ENCODE measurements around the gene IFI27L1. TPM values are rescaled to one million over a fixed set of nuclear protein-coding genes. Genes with fewer than 3 reads are reported as not detected.

The IFI27L1 gene
- total RNA-seq, 4 donors from 2014 or later, result 7.1 to 32.8 (median 14.3) TPM

GRCh38 chr14:94144765-94145164 is 63.7 kb downstream of the IFI27L1 start:
- DNase-seq, result no peak
- intact Hi-C loops (cut with DNase I; ENCODE audit: low total_unique reads), result no loop called here
- Histone ChIP-seq H3K4me3 (no peak overlapping the region), H3K36me3 (no peaks in the 10 kb centered on the region), H3K9me3 (no peaks in the 10 kb centered on the region), H3K4me1 (no peaks in the 10 kb centered on the region), H3K27ac (no peak overlapping the region), H3K27me3 (no peaks in the 10 kb centered on the region)
- TF ChIP-seq POLR2A (IDR thresholded peaks at IDR 0.05), result no peak
- no peak for TF ChIP-seq CTCF (IDR thresholded peaks at IDR 0.05)

- TF ChIP-seq CTCF (IDR thresholded peaks at IDR 0.05) (no peak), POLR2A (IDR thresholded peaks at IDR 0.05) (no peak)
- intact Hi-C loops (cut with DNase I; ENCODE audit: low total_unique reads), result no loop called here
- Histone ChIP-seq H3K27me3 (no peaks in the 10 kb centered on the region), H3K4me1 (no peaks in the 10 kb centered on the region), H3K27ac (no peak overlapping the region), H3K9me3 (no peaks in the 10 kb centered on the region), H3K36me3 (no peaks in the 10 kb centered on the region), H3K4me3 (no peak overlapping the region)
- no peak for DNase-seq
Measured at GRCh38 chr14:94145902-94146527, 64.9 kb downstream of the IFI27L1 start.

Other genes with a start within 250 kb of the IFI27L1 start
- gene FAM181A, start 154.0 kb upstream of the IFI27L1 start, total RNA-seq, result under 1 TPM in 1 of 4 donors, not detected in 3; 0.48 TPM
- 10 to 100 TPM; 11.8 to 84.1 (median 21.0) TPM for gene ASB2, start 104.7 kb upstream of the IFI27L1 start, total RNA-seq
- gene CCDC197, start 84.0 kb upstream of the IFI27L1 start, total RNA-seq, result not detected
- gene OTUB2, start 55.0 kb upstream of the IFI27L1 start, total RNA-seq, result 1 to 10 TPM in 1 of 4 donors, under 1 TPM in 1, not detected in 2; 0.37 to 3.8 TPM
- 100 to 1,000 TPM in 3 of 4 donors, 10 to 100 TPM in 1; 55.6 to 223 (median 116) TPM for gene DDX24, start 108 bp upstream of the IFI27L1 start, total RNA-seq
- 100 to 1,000 TPM in 2 of 4 donors, 10 to 100 TPM in 1, 1 to 10 TPM in 1; 5.6 to 390 (median 196) TPM for gene IFI27, start 29.4 kb downstream of the IFI27L1 start, total RNA-seq
- gene IFI27L2, start 48.3 kb downstream of the IFI27L1 start, total RNA-seq, result 100 to 1,000 TPM in 1 of 4 donors, 10 to 100 TPM in 3; 14.3 to 111 (median 45.0) TPM
- gene PPP4R4, start 93.0 kb downstream of the IFI27L1 start, total RNA-seq, result 1 to 10 TPM in 3 of 4 donors, under 1 TPM in 1; 0.59 to 4.1 (median 2.0) TPM
- not detected for gene SERPINA10, start 212.0 kb downstream of the IFI27L1 start, total RNA-seq
- under 1 TPM in 1 of 4 donors, not detected in 3; 0.76 TPM for gene SERPINA6, start 242.0 kb downstream of the IFI27L1 start, total RNA-seq